Measurements from ENCODE around the gene DPP6.

The DPP6 gene

GRCh38 chr7:154882931-154883474, 830.8 kb downstream of the DPP6 start:
- H3K4me3 ChIP-seq (replicated peaks; ENCODE audit: low read depth, low read length), result no peak overlapping the region
- H3K27me3 ChIP-seq (replicated peaks; ENCODE audit: control insufficient read depth, insufficient read depth, low read length), result no peaks in the 10 kb centered on the region; the same call in 1 of the 2 replicates
- no peak for TF ChIP-seq CTCF (IDR thresholded peaks at IDR 0.05; ENCODE audit: insufficient read depth, low read length, poor library complexity, severe bottlenecking)
- DNase-seq (ENCODE audit: extremely low read depth, insufficient read length), result no peak
- no peaks in the 10 kb centered on the region for H3K36me3 ChIP-seq (ENCODE audit: control insufficient read depth, insufficient read depth, low read length)

- no peak for TF ChIP-seq CTCF (IDR thresholded peaks at IDR 0.05; ENCODE audit: insufficient read depth, low read length, poor library complexity, severe bottlenecking)
- H3K27me3 ChIP-seq (replicated peaks; ENCODE audit: control insufficient read depth, insufficient read depth, low read length), result no peaks in the 10 kb centered on the region; the same call in 1 of the 2 replicates
- no peaks in the 10 kb centered on the region for H3K36me3 ChIP-seq (ENCODE audit: control insufficient read depth, insufficient read depth, low read length)
- no peak for DNase-seq (ENCODE audit: extremely low read depth, insufficient read length)
- H3K4me3 ChIP-seq (replicated peaks; ENCODE audit: low read depth, low read length), result no peak overlapping the region
These were observed 832.2 kb downstream of the DPP6 start for GRCh38 chr7:154884348-154884920.

GRCh38 chr7:154886591-154886990, 834.4 kb downstream of the DPP6 start:
- no peak overlapping the region for H3K4me3 ChIP-seq (replicated peaks; ENCODE audit: low read depth, low read length)
- no peak for DNase-seq (ENCODE audit: extremely low read depth, insufficient read length)
- TF ChIP-seq CTCF (IDR thresholded peaks at IDR 0.05; ENCODE audit: insufficient read depth, low read length, poor library complexity, severe bottlenecking), result no peak

GRCh38 chr7:154888690-154889089, 836.5 kb downstream of the DPP6 start:
- no peak for TF ChIP-seq CTCF (IDR thresholded peaks at IDR 0.05; ENCODE audit: insufficient read depth, low read length, poor library complexity, severe bottlenecking)
- Histone ChIP-seq H3K4me3 (replicated peaks; ENCODE audit: low read depth, low read length) (no peak overlapping the region), H3K36me3 (ENCODE audit: control insufficient read depth, insufficient read depth, low read length) (no peaks in the 10 kb centered on the region), H3K27me3 (replicated peaks; ENCODE audit: control insufficient read depth, insufficient read depth, low read length) (no peaks in the 10 kb centered on the region; the same call in 1 of the 2 replicates)
- no peak for DNase-seq (ENCODE audit: extremely low read depth, insufficient read length)

More at GRCh38 chr7:154886591-154886990, 834.4 kb downstream of the DPP6 start:
- no peaks in the 10 kb centered on the region for H3K36me3 ChIP-seq (ENCODE audit: control insufficient read depth, insufficient read depth, low read length)
- no peaks in the 10 kb centered on the region; the same call in 1 of the 2 replicates for H3K27me3 ChIP-seq (replicated peaks; ENCODE audit: control insufficient read depth, insufficient read depth, low read length)

GRCh38 chr7:154892459-154892858, 840.3 kb downstream of the DPP6 start:
- Histone ChIP-seq H3K36me3 (ENCODE audit: control insufficient read depth, insufficient read depth, low read length) (no peaks in the 10 kb centered on the region), H3K27me3 (replicated peaks; ENCODE audit: control insufficient read depth, insufficient read depth, low read length) (no peaks in the 10 kb centered on the region; the same call in 1 of the 2 replicates), H3K4me3 (replicated peaks; ENCODE audit: low read depth, low read length) (no peak overlapping the region)
- TF ChIP-seq CTCF (IDR thresholded peaks at IDR 0.05; ENCODE audit: insufficient read depth, low read length, poor library complexity, severe bottlenecking), result no peak
- no peak for DNase-seq (ENCODE audit: extremely low read depth, insufficient read length)

All from GM06990 (cell line).